Measurements from ENCODE around the gene MYO5C. TPM values are rescaled to one million over a fixed set of nuclear protein-coding genes. Genes with fewer than 3 reads are reported as not detected.

Gene MYO5C
- total and polyA plus RNA-seq, 2 of the 8 experiments (the other 6 are each of a cell fraction or from before 2014, with no cell fraction given): 8.2 to 26.7 TPM

GRCh38 chr15:52291204-52291603, 4.4 kb downstream of the MYO5C start:
- Histone ChIP-seq H3K9me3 (ENCODE audit: insufficient read depth in 2 of 2, low read depth in 1 of 2, low read length in 1 of 2) (0 out of 4 replicates have a peak, but pooled peaks cover 0 to 2% of the 10 kb centered on the region in 2 experiments), H4K91ac (replicated peaks; ENCODE audit: insufficient read length, low read length) (no peak overlapping the region), H2BK12ac (ENCODE audit: low read depth, low read length) (no peak overlapping the region), H3K4me3 (ENCODE audit: extremely low read depth in 1 of 4, insufficient read depth in 2 of 4, low read depth in 3 of 4, low read length in 4 of 4) (no peak overlapping the region), H3K27me3 (replicated peaks in 1 of 4; ENCODE audit: control insufficient read depth in 3 of 4, extremely low read depth in 1 of 4, insufficient read depth in 3 of 4, low read length in 3 of 4) (no peaks in the 10 kb centered on the region), H3K23ac (ENCODE audit: insufficient read length) (no peak overlapping the region), H2BK5ac (ENCODE audit: low read depth, low read length) (no peak overlapping the region), H4K8ac (ENCODE audit: extremely low read depth, insufficient read depth, low read length) (no peak overlapping the region), H2AFZ (ENCODE audit: low read length) (no peak overlapping the region), H3K36me3 (ENCODE audit: control insufficient read depth in 2 of 4, insufficient read depth in 4 of 4, low read length in 3 of 4) (peaks cover 0 to 8% (median 1%) of the 10 kb centered on the region in 4 experiments; a peak in 4 of 8 replicates), H3K79me2 (ENCODE audit: control insufficient read depth in 1 of 2, insufficient read depth in 2 of 2, low read length in 2 of 2) (peaks cover 0 to 26% of the 10 kb centered on the region in 2 experiments; a peak in 2 of 4 replicates), H3K56ac (replicated peaks; ENCODE audit: insufficient read length, low read depth, low read length) (no peak overlapping the region), H3K4me1 (replicated peaks in 1 of 4; ENCODE audit: control insufficient read depth in 3 of 4, insufficient read depth in 4 of 4, low read length in 3 of 4) (peaks cover 2 to 8% (median 3%) of the 10 kb centered on the region in 4 experiments; a peak in 3 of 7 replicates), H3K79me1 (ENCODE audit: low read depth, low read length) (peaks cover 12% of the 10 kb centered on the region; the same call in 1 of the 2 replicates), H4K5ac (ENCODE audit: insufficient read length, low read depth, low read length) (no peak overlapping the region), H2BK20ac (ENCODE audit: low read length) (no peak overlapping the region), H3K14ac (ENCODE audit: insufficient read length) (no peak overlapping the region), H3K23me2 (ENCODE audit: low read depth, low read length) (peaks cover 3% of the 10 kb centered on the region; the same call in 1 of the 2 replicates), H2BK120ac (replicated peaks; ENCODE audit: low read depth, low read length) (no peak overlapping the region), H4K20me1 (replicated peaks in 1 of 2; ENCODE audit: control insufficient read depth in 1 of 2, insufficient read depth in 2 of 2, low read length in 2 of 2) (peaks cover 0 to 2% of the 10 kb centered on the region in 2 experiments), H3K9ac (replicated peaks in 1 of 4; ENCODE audit: extremely low read depth in 1 of 4, low read depth in 3 of 4, low read length in 3 of 4) (no peak overlapping the region), H3K4me2 (ENCODE audit: insufficient read depth in 1 of 2, low read depth in 2 of 2, low read length in 2 of 2) (no peak overlapping the region), H3K18ac (ENCODE audit: extremely low read depth, low read length) (no peak overlapping the region), H2AK5ac (ENCODE audit: low read depth, low read length) (no peak overlapping the region), H2BK15ac (ENCODE audit: low read length) (no peak overlapping the region), H3K4ac (replicated peaks; ENCODE audit: insufficient read length, low read depth, low read length) (no peak overlapping the region), H3K27ac (ENCODE audit: low read depth, low read length) (no peak overlapping the region)
- ChIA-PET POLR2A (ENCODE audit: partially characterized antibody) (interaction anchor here (2.2 kb wide), 1 partner anchor 30 kb away, joined by 8 read pairs; no protein-coding TSS in a partner anchor), CTCF (ENCODE audit: partially characterized antibody) (interaction anchor here (1.6 to 1.7 kb wide), 2 partner anchors 30 to 34 kb away, joined by 5 to 12 read pairs; no protein-coding TSS in a partner anchor)
- no peak for TF ChIP-seq MAFK (IDR thresholded peaks at IDR 0.05; ENCODE audit: low read depth, low read length)
- FAIRE-seq (no peak), DNase-seq (ENCODE audit: low read depth in 1 of 2, low spot score in 2 of 2) (peak in 1 of 2 experiments; percentile 34)
- 91% methylated on average over 4 of the region's 4 CpGs; no CpG with 5 or more reads in 1 of the 2 experiments for WGBS, 2 experiments (ENCODE audit: extremely low coverage in 1 of 2, insufficient coverage in 1 of 2, insufficient read length in 1 of 2, insufficient replicate concordance in 2 of 2, low coverage in 1 of 2, low lambda C conversion rate in 2 of 2, missing lambda C conversion rate in 1 of 2)

Data from H1 (cell line).